Effector memory CD4-positive, alpha-beta T cell (primary cell): ENCODE results near the gene UMODL1.

Experiments
- DNase-seq, 3 donors: peaks; one replicate each; pipeline ENCODE4 v3.0.0-alpha.2; 2020
- H3K27ac ChIP-seq: 2 replicates; pipeline ENCODE4 v1.7.0; 2013; ENCODE audit warnings: mild to moderate bottlenecking, low read length, moderate library complexity; ENCODE audit not compliant: insufficient read depth, poor library complexity, severe bottlenecking
- H3K27me3 ChIP-seq: replicated peaks from 2 replicates; pipeline ENCODE4 v1.7.0; 2013; ENCODE audit warnings: mild to moderate bottlenecking, low read length; ENCODE audit not compliant: insufficient read depth, control insufficient read depth, poor library complexity, severe bottlenecking
- H3K36me3 ChIP-seq: 2 replicates; pipeline ENCODE4 v1.7.0; 2013; ENCODE audit warnings: mild to moderate bottlenecking, low read length, moderate library complexity; ENCODE audit not compliant: control insufficient read depth, insufficient read depth
- H3K4me1 ChIP-seq: 2 replicates; pipeline ENCODE4 v1.7.0; 2013; ENCODE audit warnings: low read length, mild to moderate bottlenecking; ENCODE audit not compliant: control insufficient read depth, insufficient read depth, poor library complexity, severe bottlenecking
- H3K4me3 ChIP-seq: 2 replicates; pipeline ENCODE4 v1.7.0; 2013; ENCODE audit warnings: low read length, low read depth, mild to moderate bottlenecking; ENCODE audit not compliant: insufficient read depth, poor library complexity, severe bottlenecking
- H3K9me3 ChIP-seq: 2 replicates; pipeline ENCODE4 v1.7.0; 2013; ENCODE audit warnings: mild to moderate bottlenecking, low read length, moderate library complexity; ENCODE audit not compliant: control insufficient read depth

UMODL1 gene

GRCh38 chr21:42059141-42059540 is 12.0 kb upstream of the UMODL1 start:
- Histone ChIP-seq H3K4me3 (no peak overlapping the region), H3K27ac (no peak overlapping the region), H3K27me3 (no peaks in the 10 kb centered on the region), H3K9me3 (no peaks in the 10 kb centered on the region), H3K4me1 (peaks cover 18% of the 10 kb centered on the region), H3K36me3 (no peaks in the 10 kb centered on the region)
- DNase-seq, result no peak

GRCh38 chr21:42059721-42060120 is 11.4 kb upstream of the UMODL1 start:
- H3K4me1 ChIP-seq, result peaks cover 23% of the 10 kb centered on the region
- no peak for DNase-seq
- no peaks in the 10 kb centered on the region for H3K27me3 ChIP-seq
- no peaks in the 10 kb centered on the region for H3K9me3 ChIP-seq
- H3K27ac ChIP-seq, result no peak overlapping the region
- H3K4me3 ChIP-seq, result no peak overlapping the region
- no peaks in the 10 kb centered on the region for H3K36me3 ChIP-seq

GRCh38 chr21:42060166-42060565 is 11.0 kb upstream of the UMODL1 start:
- H3K9me3 ChIP-seq, result no peaks in the 10 kb centered on the region
- DNase-seq, result no peak
- H3K4me1 ChIP-seq, result peaks cover 25% of the 10 kb centered on the region
- no peak overlapping the region for H3K4me3 ChIP-seq
- no peaks in the 10 kb centered on the region for H3K36me3 ChIP-seq
- H3K27ac ChIP-seq, result no peak overlapping the region
- no peaks in the 10 kb centered on the region for H3K27me3 ChIP-seq

- Histone ChIP-seq H3K36me3 (no peaks in the 10 kb centered on the region), H3K9me3 (no peaks in the 10 kb centered on the region), H3K27me3 (no peaks in the 10 kb centered on the region), H3K27ac (peak overlapping the region; percentile 88), H3K4me1 (peaks cover 25% of the 10 kb centered on the region), H3K4me3 (peak overlapping the region; percentile 65)
- DNase-seq, result no peak
Measured at GRCh38 chr21:42061195-42061985, 9.7 kb upstream of the UMODL1 start.

- Histone ChIP-seq H3K4me3 (peak overlapping the region; percentile 65), H3K4me1 (peaks cover 25% of the 10 kb centered on the region), H3K9me3 (no peaks in the 10 kb centered on the region), H3K27me3 (no peaks in the 10 kb centered on the region), H3K27ac (peak overlapping the region; percentile 88), H3K36me3 (no peaks in the 10 kb centered on the region)
- no peak for DNase-seq
Measured at GRCh38 chr21:42061986-42062235, 9.2 kb upstream of the UMODL1 start.

- Histone ChIP-seq H3K27me3 (no peaks in the 10 kb centered on the region), H3K27ac (peak overlapping the region; percentile 88), H3K4me1 (peaks cover 25% of the 10 kb centered on the region), H3K36me3 (no peaks in the 10 kb centered on the region), H3K4me3 (peak overlapping the region; percentile 65), H3K9me3 (no peaks in the 10 kb centered on the region)
- DNase-seq, result peak; percentile 83 to 91 (median 87)
Measured at GRCh38 chr21:42062236-42063022, 8.7 kb upstream of the UMODL1 start.

GRCh38 chr21:42063191-42063570 is 7.9 kb upstream of the UMODL1 start:
- no peaks in the 10 kb centered on the region for H3K27me3 ChIP-seq
- DNase-seq, result peak in 1 of 3 donors; percentile 10

GRCh38 chr21:42063571-42064521 is 7.3 kb upstream of the UMODL1 start:
- Histone ChIP-seq H3K27me3 (no peaks in the 10 kb centered on the region), H3K4me1 (peaks cover 25% of the 10 kb centered on the region), H3K27ac (peak overlapping the region; percentile 88), H3K36me3 (no peaks in the 10 kb centered on the region), H3K9me3 (no peaks in the 10 kb centered on the region), H3K4me3 (peak overlapping the region; percentile 65)
- peak; percentile 17 to 36 (median 36) for DNase-seq

More at GRCh38 chr21:42063191-42063570, 7.9 kb upstream of the UMODL1 start:
- H3K9me3 ChIP-seq, result no peaks in the 10 kb centered on the region
- peaks cover 25% of the 10 kb centered on the region for H3K4me1 ChIP-seq
- peak overlapping the region; percentile 65 for H3K4me3 ChIP-seq
- H3K27ac ChIP-seq, result peak overlapping the region; percentile 88
- no peaks in the 10 kb centered on the region for H3K36me3 ChIP-seq

- no peaks in the 10 kb centered on the region for H3K9me3 ChIP-seq
- H3K27me3 ChIP-seq, result no peaks in the 10 kb centered on the region
- H3K27ac ChIP-seq, result no peak overlapping the region
- DNase-seq, result no peak
- H3K4me1 ChIP-seq, result peaks cover 18% of the 10 kb centered on the region
- H3K4me3 ChIP-seq, result no peak overlapping the region
- no peaks in the 10 kb centered on the region for H3K36me3 ChIP-seq
Measured at GRCh38 chr21:42066521-42066920, 4.6 kb upstream of the UMODL1 start.
